ENCODE measurements around the gene COL10A1.
"Not testable (repeated sequence)": the region's sequence is repeated elsewhere in the genome, so short reads cannot be mapped to it uniquely, and the experiment has no call there.

COL10A1 gene

GRCh38 chr6:116118608-116119007 lies 7.3 kb downstream of the COL10A1 start:
- DNase-seq = no peak

- no peak for DNase-seq
These were observed 10.2 kb downstream of the COL10A1 start for GRCh38 chr6:116115781-116116180.

- DNase-seq = no peak
These were observed 12.5 kb downstream of the COL10A1 start for GRCh38 chr6:116113386-116113785.

GRCh38 chr6:116111552-116112528 lies 14.1 kb downstream of the COL10A1 start:
- no peak for DNase-seq

- no peak for DNase-seq
These were observed 17.1 kb downstream of the COL10A1 start for GRCh38 chr6:116108836-116109235.

- no peak for DNase-seq
These were observed 19.8 kb downstream of the COL10A1 start for GRCh38 chr6:116106146-116106545.

GRCh38 chr6:116105247-116105646 lies 20.7 kb downstream of the COL10A1 start:
- no peak for DNase-seq

GRCh38 chr6:116104636-116105035 lies 21.3 kb downstream of the COL10A1 start:
- no peak for DNase-seq

- DNase-seq = no peak
These were observed 23.1 kb downstream of the COL10A1 start for GRCh38 chr6:116102873-116103272.

- DNase-seq = no peak
These were observed 24.1 kb downstream of the COL10A1 start for GRCh38 chr6:116101790-116102189.

- no peak for DNase-seq
These were observed 24.6 kb downstream of the COL10A1 start for GRCh38 chr6:116101302-116101718.

- DNase-seq = peak; percentile 76
These were observed 25.3 kb downstream of the COL10A1 start, which contains the start of gene NT5DC1 for GRCh38 chr6:116100419-116101301. Gene NT5DC1, plus strand, starts transcription at chr6:116100853. Its CDS starts 78 bp downstream, at chr6:116100931.

- no peak for DNase-seq
These were observed 26.9 kb downstream of the COL10A1 start for GRCh38 chr6:116099036-116099435.

- DNase-seq = no peak
These were observed 28.7 kb downstream of the COL10A1 start for GRCh38 chr6:116096979-116097816.

GRCh38 chr6:116096048-116096759 lies 29.7 kb downstream of the COL10A1 start:
- DNase-seq = not testable (repeated sequence)

GRCh38 chr6:116094041-116094440 lies 31.9 kb downstream of the COL10A1 start:
- DNase-seq = no peak

GRCh38 chr6:116090251-116090650 lies 35.7 kb downstream of the COL10A1 start:
- DNase-seq = no peak

- no peak for DNase-seq
These were observed 37.0 kb downstream of the COL10A1 start for GRCh38 chr6:116088946-116089345.

- no peak for DNase-seq
These were observed 38.4 kb downstream of the COL10A1 start for GRCh38 chr6:116087437-116088027.

GRCh38 chr6:116084284-116084683 lies 41.6 kb downstream of the COL10A1 start:
- DNase-seq = no peak

GRCh38 chr6:116083052-116083451 lies 42.9 kb downstream of the COL10A1 start:
- DNase-seq = no peak
